Measurements from ENCODE around the gene CCDC33.

The CCDC33 gene

GRCh38 chr15:74209560-74209958 lies 26.6 kb upstream of the CCDC33 start:
- DNase-seq, result no peak

GRCh38 chr15:74209997-74210671 lies 26.0 kb upstream of the CCDC33 start:
- peak; percentile 96 for DNase-seq

GRCh38 chr15:74210729-74211128 lies 25.4 kb upstream of the CCDC33 start:
- DNase-seq, result no peak

- no peak for DNase-seq
Measured at GRCh38 chr15:74211656-74212055, 24.5 kb upstream of the CCDC33 start.

- no peak for DNase-seq
Measured at GRCh38 chr15:74212494-74212893, 23.6 kb upstream of the CCDC33 start.

- no peak for DNase-seq
Measured at GRCh38 chr15:74213858-74214284, 22.3 kb upstream of the CCDC33 start.

- no peak for DNase-seq
Measured at GRCh38 chr15:74214324-74215021, 21.7 kb upstream of the CCDC33 start.

GRCh38 chr15:74215958-74216357 lies 20.2 kb upstream of the CCDC33 start:
- DNase-seq, result no peak

- no peak for DNase-seq
Measured at GRCh38 chr15:74216949-74217348, 19.2 kb upstream of the CCDC33 start.

GRCh38 chr15:74217907-74218885 lies 17.9 kb upstream of the CCDC33 start:
- DNase-seq, result no peak

- DNase-seq, result no peak
Measured at GRCh38 chr15:74220475-74221248, 15.5 kb upstream of the CCDC33 start.

GRCh38 chr15:74221399-74222239 lies 14.5 kb upstream of the CCDC33 start:
- no peak for DNase-seq

GRCh38 chr15:74222240-74223119 lies 13.6 kb upstream of the CCDC33 start:
- no peak for DNase-seq

- no peak for DNase-seq
Measured at GRCh38 chr15:74225928-74226327, 10.2 kb upstream of the CCDC33 start.

- no peak for DNase-seq
Measured at GRCh38 chr15:74226761-74227540, 9.2 kb upstream of the CCDC33 start.

- DNase-seq, result no peak
Measured at GRCh38 chr15:74227968-74228722, 8.0 kb upstream of the CCDC33 start.

GRCh38 chr15:74228723-74229081 lies 7.4 kb upstream of the CCDC33 start:
- DNase-seq, result no peak

- DNase-seq, result no peak
Measured at GRCh38 chr15:74229686-74230085, 6.4 kb upstream of the CCDC33 start.

- no peak for DNase-seq
Measured at GRCh38 chr15:74231475-74231874, 4.7 kb upstream of the CCDC33 start.
